Psoas muscle (tissue), 8 donors: ENCODE measurements around the gene SYNDIG1. TPM values are rescaled to one million over a fixed set of nuclear protein-coding genes. Genes with fewer than 3 reads are reported as not detected.

Experiments
- ATAC-seq, 4 donors: fragments of 200-7000 bp; cut with Tn5 transposase; one replicate each; pipeline ENCODE4 v1.9.1; 2020; ENCODE audit warnings: moderate library complexity in 3 of 4, mild to moderate bottlenecking in 2 of 4
- DNase-seq, 2 donors: peaks; one replicate each; pipeline ENCODE4 v3.0.0-alpha.2; 2020
- H3K27ac ChIP-seq: fragments of 200-600 bp; one replicate; pipeline ENCODE4 v1.8.0; 2022
- H3K27me3 ChIP-seq, 3 donors: fragments of 200-600 bp in 1 of 3; one replicate each; pipeline versions ENCODE4 v1.6.1 to v1.8.0; 2013 to 2022; ENCODE audit warnings: low read length in 2 of 3, mild to moderate bottlenecking in 2 of 3, moderate library complexity in 1 of 3; ENCODE audit not compliant: insufficient read depth in 3 of 3
- H3K36me3 ChIP-seq, 2 donors: fragments of 200-600 bp in 1 of 2; one replicate each; pipeline versions ENCODE4 v1.6.1 to v1.8.0; 2013 to 2022; ENCODE audit warnings: low read depth in 1 of 2, mild to moderate bottlenecking in 1 of 2, moderate library complexity in 1 of 2; ENCODE audit not compliant: insufficient read depth in 1 of 2
- H3K4me1 ChIP-seq: fragments of 200-600 bp; one replicate; pipeline ENCODE4 v1.8.0; 2022
- H3K4me3 ChIP-seq: fragments of 200-600 bp; one replicate; pipeline ENCODE4 v1.8.0; 2022; ENCODE audit warnings: mild to moderate bottlenecking
- H3K9me3 ChIP-seq: fragments of 200-600 bp; one replicate; pipeline ENCODE4 v1.8.0; 2022
- CTCF ChIP-seq: fragments of 200-600 bp; IDR thresholded peaks from one replicate; pipeline ENCODE4 v1.8.0; 2022; ENCODE audit warnings: antibody characterized with exemption
- WGBS, 3 donors: extraction: QIAGEN DNeasy Blood & Tissue Kit; methylation state at CpG; one replicate each; pipeline versions ENCODE4 v1.1.6 to v1.1.7; 2013; 5-methylcytosine and 5-hydroxymethylcytosine counted together
- intact Hi-C, 2 donors: fragments of 100-400 bp; cut with DNase I; formaldehyde crosslinking; loops; one replicate each; pipeline versions ENCODE4 v1.11.0 to v1.14.2; 2022
- polyA plus RNA-seq, 3 donors: library from polyadenylated mRNA; stranded (reverse); fragments of 200-250 nt; gene quantifications; one replicate each; pipeline ENCODE4 v1.2.3, GENCODE V29; 2013
- total RNA-seq, 4 donors: library from RNA; stranded (reverse); fragmentation: NEBNext Ultra II Directional in 2 of 4; extraction: Animal tissue kit (Norgen Biotek cat#: 25700) in 2 of 4; gene quantifications; one replicate each; pipeline versions ENCODE4 v1.2.1 to v1.2.4, GENCODE V29; 2021 to 2023
- donor health status: healthy with polysubstance abuse.
- donor health status: DM: no; HTN: no; CAD: no; lungs with moderate emphysema.
- donor health status: Bipolar disorder and iron deficiency.
- donor health status: healthy.
- donor health status: DM: yes; HTN: yes; CAD: no.
- donor health status: DM: no; HTN: no; CAD: no.
- donor health status: DM: no; HTN: no; CAD: no.
- donor health status: DM: yes; HTN: yes; CAD: no.

The SYNDIG1 gene
- total and polyA plus RNA-seq, 7 donors, result 0.03 to 0.10 TPM; not detected in 5

GRCh38 chr20:24632581-24632980 is 163.2 kb downstream of the SYNDIG1 start:
- WGBS, 3 donors, result 41 to 57% (median 47%) methylated on average over 7 of the region's 7 CpGs
- no peak for TF ChIP-seq CTCF

GRCh38 chr20:24633026-24633425 is 163.6 kb downstream of the SYNDIG1 start:
- 32 to 47% (median 37%) methylated on average over 12 of the region's 12 CpGs for WGBS, 3 donors
- DNase-seq (no peak), ATAC-seq (no peak)
- no peak for TF ChIP-seq CTCF
- no peaks in the 10 kb centered on the region for H3K9me3 ChIP-seq
- intact Hi-C loops, result no loop called here
- no peaks in the 10 kb centered on the region for H3K36me3 ChIP-seq
- H3K4me1 ChIP-seq, result no peaks in the 10 kb centered on the region
- H3K4me3 ChIP-seq, result no peak overlapping the region
- no peaks in the 10 kb centered on the region for H3K27me3 ChIP-seq
- H3K27ac ChIP-seq, result no peak overlapping the region

More at GRCh38 chr20:24632581-24632980, 163.2 kb downstream of the SYNDIG1 start:
- no peak overlapping the region for H3K4me3 ChIP-seq
- no peaks in the 10 kb centered on the region for H3K4me1 ChIP-seq
- DNase-seq, result no peak
- no peaks in the 10 kb centered on the region for H3K27me3 ChIP-seq
- H3K36me3 ChIP-seq, result no peaks in the 10 kb centered on the region
- intact Hi-C loops, result no loop called here
- H3K27ac ChIP-seq, result no peak overlapping the region
- no peaks in the 10 kb centered on the region for H3K9me3 ChIP-seq
- no peak for ATAC-seq

GRCh38 chr20:24633521-24633920 is 164.1 kb downstream of the SYNDIG1 start:
- whole genome bisulfite sequencing, 3 donors, result 76 to 88% (median 81%) methylated on average over 10 of the region's 10 CpGs
- H3K27ac ChIP-seq, result no peak overlapping the region
- DNase-seq (no peak), ATAC-seq (no peak)
- H3K9me3 ChIP-seq, result no peaks in the 10 kb centered on the region
- no peak for TF ChIP-seq CTCF
- H3K4me3 ChIP-seq, result no peak overlapping the region
- H3K4me1 ChIP-seq, result no peaks in the 10 kb centered on the region
- intact Hi-C loops, result no loop called here
- no peaks in the 10 kb centered on the region for H3K27me3 ChIP-seq
- H3K36me3 ChIP-seq, result no peaks in the 10 kb centered on the region

- intact Hi-C loops, result no loop called here
- no peak overlapping the region for H3K27ac ChIP-seq
- peak in 1 of 2 donors; percentile 20 for DNase-seq
- 38 to 68% (median 39%) methylated on average over 7 to 9 of the region's 9 CpGs for WGBS, 3 donors
- no peaks in the 10 kb centered on the region for H3K9me3 ChIP-seq
- H3K4me3 ChIP-seq, result no peak overlapping the region
- no peak for TF ChIP-seq CTCF
- no peaks in the 10 kb centered on the region for H3K36me3 ChIP-seq
- ATAC-seq, result peak in 3 of 4 donors; percentile 39 to 46 (median 44)
- H3K4me1 ChIP-seq, result no peaks in the 10 kb centered on the region
- no peaks in the 10 kb centered on the region for H3K27me3 ChIP-seq
Observed at GRCh38 chr20:24634855-24635254, 165.4 kb downstream of the SYNDIG1 start.

- ATAC-seq, result no peak
- 91 to 96% (median 95%) methylated on average over 2 of the region's 2 CpGs for WGBS, 3 donors
Observed at GRCh38 chr20:24636626-24637025, 167.2 kb downstream of the SYNDIG1 start.

More at GRCh38 chr20:24636626-24637025, 167.2 kb downstream of the SYNDIG1 start:
- H3K4me1 ChIP-seq, result no peaks in the 10 kb centered on the region
- no peak overlapping the region for H3K4me3 ChIP-seq
- H3K27ac ChIP-seq, result no peak overlapping the region
- H3K27me3 ChIP-seq, result no peaks in the 10 kb centered on the region
- intact Hi-C loops, result no loop called here
- no peak for TF ChIP-seq CTCF
- H3K9me3 ChIP-seq, result no peaks in the 10 kb centered on the region
- no peaks in the 10 kb centered on the region for H3K36me3 ChIP-seq
- DNase-seq, result no peak
